Lower leg skin (tissue), 3 donors: ENCODE measurements around the gene FGD3.

Experiments
- POLR2A ChIP-seq, 2 donors: fragments of 450-650 bp; IDR thresholded peaks; one replicate each; pipeline ENCODE4 v1.6.1; 2016 to 2017; ENCODE audit warnings: antibody characterized with exemption in 2 of 2, mild to moderate bottlenecking in 1 of 2, moderate library complexity in 1 of 2
- TF ChIP-seq, protein P1 (sequence below), 3 donors: fragments of 450-650 bp; IDR thresholded peaks; one replicate each; pipeline ENCODE4 v1.5.1; 2016; ENCODE audit warnings: antibody characterized with exemption in 3 of 3, mild to moderate bottlenecking in 3 of 3, moderate library complexity in 2 of 3

DNA sequence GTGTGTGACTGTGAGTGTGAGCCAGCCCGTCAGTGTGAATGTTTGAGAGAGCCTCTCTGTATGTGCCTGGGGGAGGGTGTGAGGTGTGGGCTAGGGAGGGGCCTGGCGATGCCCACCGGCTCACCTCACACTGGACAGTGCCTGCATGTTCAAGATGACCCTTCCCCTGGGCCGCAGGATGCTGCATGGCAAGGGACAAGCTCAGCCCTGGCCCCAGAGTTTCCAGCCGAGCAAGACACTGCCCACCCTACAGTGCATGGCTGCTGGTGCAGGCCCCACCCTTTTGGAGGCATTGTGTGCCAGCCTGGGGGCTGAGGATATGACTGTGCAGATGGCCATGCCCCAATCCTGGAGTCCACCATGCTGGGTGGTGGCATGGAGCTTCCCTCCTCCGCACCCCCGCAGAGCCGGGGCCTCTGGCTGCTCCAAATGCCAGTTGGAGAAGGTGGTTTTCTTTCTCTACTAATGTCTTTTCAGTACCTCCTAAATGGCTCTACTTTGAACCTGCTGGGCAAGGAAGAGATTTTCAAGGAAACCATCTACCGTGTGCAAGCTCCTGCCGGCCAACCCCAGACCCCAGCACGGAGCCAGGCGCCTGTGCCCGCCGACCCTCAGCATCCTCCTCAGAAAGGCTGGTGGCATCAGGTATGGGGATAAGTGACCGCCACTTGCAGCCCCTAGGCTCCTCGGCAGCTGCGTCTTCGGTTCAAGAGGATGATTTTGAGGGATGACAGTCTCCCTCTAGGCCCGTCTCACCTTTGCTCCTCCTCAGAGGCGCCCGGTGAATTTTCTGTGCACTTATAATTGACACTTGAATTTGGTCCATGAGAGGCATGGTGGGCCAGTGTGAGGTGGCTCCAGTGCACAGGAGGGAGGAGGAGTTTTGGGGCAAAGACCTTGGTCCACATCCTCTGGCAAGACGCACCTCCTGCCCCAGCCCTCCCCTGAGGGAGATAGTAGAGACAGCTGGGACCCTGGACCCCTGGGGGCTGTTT lies 27.7 kb downstream of the FGD3 start:
- no peak for TF ChIP-seq POLR2A (IDR thresholded peaks at IDR 0.05)
- TF ChIP-seq, protein P1, sequence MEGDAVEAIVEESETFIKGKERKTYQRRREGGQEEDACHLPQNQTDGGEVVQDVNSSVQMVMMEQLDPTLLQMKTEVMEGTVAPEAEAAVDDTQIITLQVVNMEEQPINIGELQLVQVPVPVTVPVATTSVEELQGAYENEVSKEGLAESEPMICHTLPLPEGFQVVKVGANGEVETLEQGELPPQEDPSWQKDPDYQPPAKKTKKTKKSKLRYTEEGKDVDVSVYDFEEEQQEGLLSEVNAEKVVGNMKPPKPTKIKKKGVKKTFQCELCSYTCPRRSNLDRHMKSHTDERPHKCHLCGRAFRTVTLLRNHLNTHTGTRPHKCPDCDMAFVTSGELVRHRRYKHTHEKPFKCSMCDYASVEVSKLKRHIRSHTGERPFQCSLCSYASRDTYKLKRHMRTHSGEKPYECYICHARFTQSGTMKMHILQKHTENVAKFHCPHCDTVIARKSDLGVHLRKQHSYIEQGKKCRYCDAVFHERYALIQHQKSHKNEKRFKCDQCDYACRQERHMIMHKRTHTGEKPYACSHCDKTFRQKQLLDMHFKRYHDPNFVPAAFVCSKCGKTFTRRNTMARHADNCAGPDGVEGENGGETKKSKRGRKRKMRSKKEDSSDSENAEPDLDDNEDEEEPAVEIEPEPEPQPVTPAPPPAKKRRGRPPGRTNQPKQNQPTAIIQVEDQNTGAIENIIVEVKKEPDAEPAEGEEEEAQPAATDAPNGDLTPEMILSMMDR (IDR thresholded peaks at IDR 0.05): no peak
